ENCODE measurements around the gene GMPPB. TPM values are rescaled to one million over a fixed set of nuclear protein-coding genes. Genes with fewer than 3 reads are reported as not detected.
"Not testable (repeated sequence)": the region's sequence is repeated elsewhere in the genome, so short reads cannot be mapped to it uniquely, and the experiment has no call there.

The GMPPB gene
- total RNA-seq, 1 experiment from 2014 or later = 88.1 TPM

DNA sequence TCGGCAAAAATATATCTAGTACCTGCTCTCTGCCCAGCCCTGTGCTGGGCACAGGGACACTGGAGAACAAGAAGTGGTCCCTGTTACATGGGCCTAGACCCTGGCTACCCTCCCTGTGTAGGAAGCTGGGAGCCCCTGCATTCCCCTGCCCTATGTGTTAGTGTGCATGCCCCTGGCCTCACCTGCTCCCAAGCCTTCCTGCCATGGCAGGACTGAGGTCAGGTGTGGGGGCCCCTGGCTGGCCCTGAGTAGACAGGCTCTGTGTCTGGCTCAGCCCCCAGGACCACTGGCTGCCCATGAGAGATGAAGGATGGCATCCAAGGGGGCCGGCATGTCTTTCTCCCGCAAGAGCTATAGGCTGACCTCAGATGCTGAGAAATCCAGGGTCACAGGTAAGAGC, 32.9 kb downstream of the GMPPB start:
- H3K27ac Mint-ChIP-seq (ENCODE audit: low read depth, unreplicated experiment); intact Hi-C loops (cut with micrococcal nuclease); H3K9me3 Mint-ChIP-seq (ENCODE audit: unreplicated experiment); H3K27me3 Mint-ChIP-seq (ENCODE audit: insufficient read depth, unreplicated experiment); DNase-seq (ENCODE audit: unreplicated experiment); BruUV-seq (replicated peaks): not testable (repeated sequence)
- CTCF ChIA-PET = interaction anchor here (0.6 to 0.7 kb wide), 2 partner anchors 10 to 146 kb away, joined by 3 to 4 read pairs; no protein-coding TSS in a partner anchor
- POLR2A ChIA-PET = interaction anchor here (0.8 kb wide), 1 partner anchor 11 kb away, joined by 3 read pairs; no protein-coding TSS in a partner anchor
- Mint-ChIP-seq H3K36me3 (ENCODE audit: insufficient read depth, unreplicated experiment) (peaks cover 15% of the 10 kb centered on the region), H3K4me1 (ENCODE audit: insufficient read depth, unreplicated experiment) (peaks cover 16% of the 10 kb centered on the region), H3K4me3 (ENCODE audit: unreplicated experiment) (peak overlapping the region; percentile 85)

DNA sequence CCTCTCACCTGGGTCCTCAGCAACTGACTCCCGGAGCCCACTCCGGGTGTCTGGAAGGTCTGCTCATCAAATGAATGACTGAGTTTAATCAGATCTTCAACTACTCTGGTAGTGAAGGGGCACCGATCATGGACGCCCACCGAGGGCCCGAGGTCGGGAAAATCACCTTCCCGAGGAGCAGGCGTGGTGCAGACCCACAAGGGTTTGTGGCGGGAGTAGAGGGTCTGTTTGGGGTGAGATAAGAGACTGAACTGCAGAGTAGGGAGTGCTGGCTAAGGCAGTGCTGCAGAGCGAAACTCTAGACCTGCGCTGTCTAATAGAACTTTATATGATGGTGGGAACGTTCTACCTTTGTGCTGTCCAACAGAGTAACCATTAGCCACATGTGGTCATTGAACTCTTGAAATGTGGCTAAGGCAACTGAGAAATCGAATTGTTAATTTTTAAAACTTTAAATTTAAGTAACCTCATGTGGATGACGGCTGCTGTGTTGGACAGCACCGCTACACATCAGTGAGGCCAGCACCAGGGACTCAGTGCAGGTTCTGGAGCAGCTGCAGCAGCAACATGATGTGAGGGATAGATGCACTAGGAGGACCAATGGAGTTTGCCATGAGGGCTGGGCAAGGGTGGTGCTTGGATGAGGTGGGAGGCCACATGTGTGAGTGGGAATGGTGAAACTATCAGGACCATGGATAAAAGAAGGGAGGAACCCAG, 33.7 kb downstream of the GMPPB start:
- peaks cover 16% of the 10 kb centered on the region for H3K4me1 Mint-ChIP-seq (ENCODE audit: insufficient read depth, unreplicated experiment)
- H3K9me3 Mint-ChIP-seq (ENCODE audit: unreplicated experiment); DNase-seq (ENCODE audit: unreplicated experiment); H3K27me3 Mint-ChIP-seq (ENCODE audit: insufficient read depth, unreplicated experiment); intact Hi-C loops (cut with micrococcal nuclease); BruUV-seq (replicated peaks): not testable (repeated sequence)
- H3K27ac Mint-ChIP-seq (ENCODE audit: low read depth, unreplicated experiment) = peak overlapping the region; percentile 86
- CTCF ChIA-PET = interaction anchor here (0.7 kb wide), 1 partner anchor 10 kb away, joined by 3 read pairs; no protein-coding TSS in a partner anchor
- H3K4me3 Mint-ChIP-seq (ENCODE audit: unreplicated experiment) = peak overlapping the region; percentile 85
- POLR2A ChIA-PET = interaction anchor here (0.8 to 1.3 kb wide), 4 partner anchors 10 to 150 kb away, joined by 4 to 8 read pairs (median 4); no protein-coding TSS in a partner anchor
- H3K36me3 Mint-ChIP-seq (ENCODE audit: insufficient read depth, unreplicated experiment) = peaks cover 15% of the 10 kb centered on the region

DNA sequence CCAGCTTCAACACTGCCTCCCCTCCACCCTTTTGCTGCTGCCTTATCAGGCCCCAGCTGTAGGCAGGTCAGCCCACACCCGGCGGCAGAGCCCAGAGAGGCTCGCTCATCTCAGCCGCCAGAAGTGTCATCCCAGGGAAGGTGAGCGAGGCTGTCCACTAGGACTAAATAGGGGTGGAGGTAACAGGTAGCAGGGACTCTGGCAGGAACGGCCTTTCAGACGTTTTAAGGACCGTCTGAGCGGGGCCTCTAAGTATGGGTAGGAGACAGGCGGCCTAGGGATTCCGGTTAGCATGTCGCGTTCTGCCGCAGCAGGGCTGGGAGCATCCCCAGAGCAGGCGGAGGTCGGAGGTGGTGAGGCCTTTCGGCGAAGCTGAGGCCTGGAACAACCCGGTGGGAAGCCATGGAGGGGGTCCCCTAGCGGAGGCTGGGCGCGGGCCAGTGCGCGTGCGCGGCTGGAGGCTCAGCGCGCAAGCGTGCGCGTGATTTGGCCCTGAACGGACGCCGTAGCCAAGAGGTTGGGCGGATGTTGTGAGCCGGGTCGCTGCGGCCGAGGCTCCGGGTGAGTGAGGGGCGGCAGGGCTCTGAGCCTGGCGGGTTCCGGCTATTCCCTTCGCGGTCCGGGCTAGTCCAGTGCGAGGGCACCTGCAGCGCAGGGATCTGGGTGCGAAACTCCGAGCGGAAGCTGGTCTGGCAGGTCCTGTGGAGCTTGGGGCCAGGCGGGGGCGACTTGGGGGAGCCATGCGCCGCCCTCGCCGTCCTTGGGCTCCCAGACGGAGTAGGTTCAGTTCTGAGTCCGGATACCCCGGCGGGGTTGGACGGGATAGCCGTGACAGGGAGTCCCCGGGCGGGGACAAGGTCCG, 34.5 kb downstream of the GMPPB start, which contains the start of the genes MST1 and RNF123:
TSS of gene MST1 (minus strand) at position 429 of the 862 bp plus-strand sequence. CDS start 783 bp downstream, outside the sequence.
TSS of gene RNF123 (plus strand) at position 512 of the 862 bp plus-strand sequence. CDS start 1,609 bp downstream, outside the sequence.
- TSS peak; percentile 85 for BruUV-seq (replicated peaks)

DNA sequence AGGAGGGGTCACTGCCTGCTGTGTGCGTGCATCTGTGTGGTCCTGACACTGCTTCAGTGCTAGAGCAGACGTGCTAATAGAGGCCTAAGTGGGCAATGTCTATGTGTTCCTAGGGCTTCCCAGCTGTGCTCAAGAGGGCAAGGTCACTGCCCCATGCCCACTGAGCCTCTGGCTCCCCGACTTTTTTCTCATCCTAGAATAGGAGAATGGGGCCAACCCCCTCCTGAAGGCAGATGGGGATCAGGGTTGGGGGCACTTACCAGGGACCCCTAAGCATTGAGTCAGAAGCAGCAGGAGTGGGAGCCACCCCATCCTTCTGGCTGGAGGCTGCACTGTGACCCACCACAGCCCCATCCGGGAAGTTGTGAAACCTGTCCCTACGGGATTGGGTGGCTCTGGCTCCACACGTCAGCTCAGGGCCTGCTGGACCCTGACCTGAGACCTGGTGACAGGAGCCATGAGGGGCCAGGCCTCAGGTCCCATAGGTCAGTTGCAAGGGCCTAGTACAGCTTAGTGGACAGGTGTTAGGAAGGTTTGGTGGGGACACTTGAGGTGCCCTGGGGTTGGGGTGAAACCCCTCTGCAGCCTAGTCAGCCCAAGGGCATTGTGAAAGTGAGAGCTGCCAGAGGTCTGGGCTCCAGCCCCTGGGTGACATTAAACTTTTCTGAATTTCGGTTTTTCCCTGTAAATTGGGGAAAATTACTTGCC, 35.3 kb downstream of the GMPPB start:
- Mint-ChIP-seq H3K4me1 (ENCODE audit: insufficient read depth, unreplicated experiment) (peaks cover 16% of the 10 kb centered on the region), H3K27ac (ENCODE audit: low read depth, unreplicated experiment) (peak overlapping the region; percentile 86), H3K4me3 (ENCODE audit: unreplicated experiment) (peak overlapping the region; percentile 85), H3K36me3 (ENCODE audit: insufficient read depth, unreplicated experiment) (peaks cover 15% of the 10 kb centered on the region)
- BruUV-seq (replicated peaks); H3K9me3 Mint-ChIP-seq (ENCODE audit: unreplicated experiment); H3K27me3 Mint-ChIP-seq (ENCODE audit: insufficient read depth, unreplicated experiment); CTCF ChIA-PET; intact Hi-C loops (cut with micrococcal nuclease); DNase-seq (ENCODE audit: unreplicated experiment): not testable (repeated sequence)
- POLR2A ChIA-PET = interaction anchor here (1.2 to 1.3 kb wide), 2 partner anchors 9 to 13 kb away, joined by 4 to 8 read pairs; no protein-coding TSS in a partner anchor

More for the DNA sequence above, 34.5 kb downstream of the GMPPB start, which contains the start of the genes MST1 and RNF123:
- Mint-ChIP-seq H3K27ac (ENCODE audit: low read depth, unreplicated experiment) (peak within 1 kb of the TSS; percentile 86), H3K4me3 (ENCODE audit: unreplicated experiment) (peak within 1 kb of the TSS; percentile 85), H3K27me3 (ENCODE audit: insufficient read depth, unreplicated experiment) (no peaks in the 10 kb centered on the region), H3K4me1 (ENCODE audit: insufficient read depth, unreplicated experiment) (peaks cover 16% of the 10 kb centered on the region), H3K36me3 (ENCODE audit: insufficient read depth, unreplicated experiment) (peaks cover 15% of the 10 kb centered on the region), H3K9me3 (ENCODE audit: unreplicated experiment) (no peaks in the 10 kb centered on the region)
- intact Hi-C loops (cut with micrococcal nuclease) = no loop called here
- TF ChIP-seq, protein P1, sequence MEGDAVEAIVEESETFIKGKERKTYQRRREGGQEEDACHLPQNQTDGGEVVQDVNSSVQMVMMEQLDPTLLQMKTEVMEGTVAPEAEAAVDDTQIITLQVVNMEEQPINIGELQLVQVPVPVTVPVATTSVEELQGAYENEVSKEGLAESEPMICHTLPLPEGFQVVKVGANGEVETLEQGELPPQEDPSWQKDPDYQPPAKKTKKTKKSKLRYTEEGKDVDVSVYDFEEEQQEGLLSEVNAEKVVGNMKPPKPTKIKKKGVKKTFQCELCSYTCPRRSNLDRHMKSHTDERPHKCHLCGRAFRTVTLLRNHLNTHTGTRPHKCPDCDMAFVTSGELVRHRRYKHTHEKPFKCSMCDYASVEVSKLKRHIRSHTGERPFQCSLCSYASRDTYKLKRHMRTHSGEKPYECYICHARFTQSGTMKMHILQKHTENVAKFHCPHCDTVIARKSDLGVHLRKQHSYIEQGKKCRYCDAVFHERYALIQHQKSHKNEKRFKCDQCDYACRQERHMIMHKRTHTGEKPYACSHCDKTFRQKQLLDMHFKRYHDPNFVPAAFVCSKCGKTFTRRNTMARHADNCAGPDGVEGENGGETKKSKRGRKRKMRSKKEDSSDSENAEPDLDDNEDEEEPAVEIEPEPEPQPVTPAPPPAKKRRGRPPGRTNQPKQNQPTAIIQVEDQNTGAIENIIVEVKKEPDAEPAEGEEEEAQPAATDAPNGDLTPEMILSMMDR (IDR thresholded peaks at IDR 0.05; ENCODE audit: unreplicated experiment) = peak; percentile 14
- ChIA-PET CTCF (interaction anchor here (0.7 kb wide), 1 partner anchor 9 kb away, joined by 3 read pairs; no protein-coding TSS in a partner anchor), POLR2A (interaction anchor here (0.8 to 1.3 kb wide), 4 partner anchors 9 to 150 kb away, joined by 4 to 8 read pairs (median 4); no protein-coding TSS in a partner anchor)
- DNase-seq (ENCODE audit: unreplicated experiment) = peak; percentile 88

DNA sequence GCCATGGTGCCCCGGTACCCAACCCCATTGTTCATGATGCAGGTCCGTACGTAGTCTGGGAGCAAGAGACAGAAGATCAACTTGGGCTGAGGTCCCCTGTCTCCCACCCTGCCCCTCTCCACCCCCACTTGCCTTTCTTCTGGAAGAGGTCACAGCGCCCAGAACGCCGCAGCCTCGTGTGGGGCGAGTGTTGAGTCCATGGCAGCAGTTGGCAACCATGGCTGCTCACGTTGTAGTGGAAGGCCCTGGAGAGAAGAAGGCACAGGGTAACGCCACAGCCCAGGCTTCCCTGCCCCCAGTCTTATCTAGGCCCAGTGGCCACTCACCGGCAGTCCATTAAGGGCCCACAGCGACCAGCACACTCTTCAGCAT, 36.3 kb downstream of the GMPPB start:
- CTCF ChIA-PET; H3K27ac Mint-ChIP-seq (ENCODE audit: low read depth, unreplicated experiment); DNase-seq (ENCODE audit: unreplicated experiment); H3K4me3 Mint-ChIP-seq (ENCODE audit: unreplicated experiment); intact Hi-C loops (cut with micrococcal nuclease); BruUV-seq (replicated peaks); H3K27me3 Mint-ChIP-seq (ENCODE audit: insufficient read depth, unreplicated experiment); H3K9me3 Mint-ChIP-seq (ENCODE audit: unreplicated experiment); POLR2A ChIA-PET: not testable (repeated sequence)
- Mint-ChIP-seq H3K4me1 (ENCODE audit: insufficient read depth, unreplicated experiment) (peaks cover 16% of the 10 kb centered on the region), H3K36me3 (ENCODE audit: insufficient read depth, unreplicated experiment) (peaks cover 11% of the 10 kb centered on the region)

DNA sequence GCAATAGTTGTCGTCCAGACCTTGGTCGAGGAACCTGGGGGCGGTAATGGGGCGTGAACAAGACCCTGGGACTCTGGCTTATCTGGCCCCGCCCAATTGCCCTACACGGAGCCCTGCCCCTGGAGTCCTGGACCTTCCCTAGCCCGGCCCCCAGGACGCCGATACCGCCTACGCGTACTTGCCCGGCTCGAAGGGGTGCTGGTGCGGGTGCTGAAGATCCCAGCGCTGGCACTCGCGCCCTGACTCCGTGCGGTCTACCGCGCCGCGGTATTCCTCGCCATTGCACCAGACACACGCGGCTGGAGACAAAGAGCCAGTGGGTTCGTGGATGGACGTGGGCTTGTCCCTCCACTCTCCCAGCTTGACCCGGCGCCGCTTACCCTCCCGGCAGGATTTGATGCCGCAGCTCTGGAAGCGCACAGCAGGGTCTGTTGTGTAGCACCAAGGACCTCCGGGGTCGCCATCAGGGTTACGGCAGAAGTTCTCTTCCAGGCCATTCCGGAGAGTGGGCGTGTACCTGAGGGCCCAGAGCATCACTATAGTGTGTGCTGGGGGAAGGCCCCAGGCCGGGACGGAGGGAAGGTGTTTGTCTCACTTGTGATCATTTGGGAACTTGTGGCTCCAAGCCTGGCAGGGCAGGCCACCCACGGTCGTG, 36.9 kb downstream of the GMPPB start:
- intact Hi-C loops (cut with micrococcal nuclease); CTCF ChIA-PET; H3K4me3 Mint-ChIP-seq (ENCODE audit: unreplicated experiment); H3K36me3 Mint-ChIP-seq (ENCODE audit: insufficient read depth, unreplicated experiment); BruUV-seq (replicated peaks); DNase-seq (ENCODE audit: unreplicated experiment); H3K27ac Mint-ChIP-seq (ENCODE audit: low read depth, unreplicated experiment); H3K27me3 Mint-ChIP-seq (ENCODE audit: insufficient read depth, unreplicated experiment); POLR2A ChIA-PET; H3K9me3 Mint-ChIP-seq (ENCODE audit: unreplicated experiment): not testable (repeated sequence)
- H3K4me1 Mint-ChIP-seq (ENCODE audit: insufficient read depth, unreplicated experiment) = peaks cover 16% of the 10 kb centered on the region

DNA sequence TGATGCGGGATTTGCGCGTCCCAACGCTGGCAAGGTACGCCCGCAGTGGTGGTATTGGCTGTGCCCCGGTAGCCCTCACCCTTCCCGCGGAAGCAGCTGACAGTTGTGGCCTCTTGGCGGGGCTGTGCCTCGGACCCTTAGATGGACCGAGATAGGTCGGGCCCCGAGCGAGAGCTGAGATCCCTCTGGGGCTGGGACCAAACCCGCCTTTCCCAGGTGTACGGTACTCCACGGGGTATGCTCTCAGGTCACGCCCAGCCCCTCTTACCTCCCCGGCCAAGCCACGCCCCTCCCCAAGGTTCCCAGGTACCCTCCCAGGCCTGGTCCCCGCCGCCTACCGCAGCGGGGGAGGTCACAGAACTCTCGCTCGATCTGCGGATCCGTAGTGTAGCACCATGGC, 37.4 kb downstream of the GMPPB start:
- H3K27me3 Mint-ChIP-seq (ENCODE audit: insufficient read depth, unreplicated experiment); H3K36me3 Mint-ChIP-seq (ENCODE audit: insufficient read depth, unreplicated experiment); BruUV-seq (replicated peaks); DNase-seq (ENCODE audit: unreplicated experiment); intact Hi-C loops (cut with micrococcal nuclease); H3K4me3 Mint-ChIP-seq (ENCODE audit: unreplicated experiment); H3K9me3 Mint-ChIP-seq (ENCODE audit: unreplicated experiment); H3K27ac Mint-ChIP-seq (ENCODE audit: low read depth, unreplicated experiment); CTCF ChIA-PET; POLR2A ChIA-PET: not testable (repeated sequence)
- H3K4me1 Mint-ChIP-seq (ENCODE audit: insufficient read depth, unreplicated experiment) = peaks cover 16% of the 10 kb centered on the region

All from MCF 10A (cell line).